Measurements from ENCODE around the gene ISM1.

ISM1 gene

GRCh38 chr20:13348311-13349234 lies 127.5 kb downstream of the ISM1 start:
- no peak for DNase-seq (ENCODE audit: low read depth in 2 of 2)

DNA sequence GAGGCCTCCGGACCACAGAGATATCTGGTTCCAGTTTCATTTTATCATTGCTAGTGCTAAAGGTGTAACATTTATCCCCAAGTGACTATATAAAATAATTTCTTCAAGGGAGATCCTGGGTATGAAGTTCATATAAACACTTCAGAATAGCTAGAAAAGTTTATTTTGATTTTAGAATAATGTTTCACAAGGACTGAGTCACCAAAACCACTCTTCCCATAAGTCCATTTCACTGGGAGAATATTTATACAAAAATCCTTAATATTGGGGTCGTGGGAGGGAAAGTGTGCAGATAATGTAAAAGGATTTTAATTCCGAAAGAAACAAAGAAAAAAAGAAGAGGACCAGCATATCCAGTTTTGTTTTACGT lies 128.1 kb downstream of the ISM1 start:
- no peak for DNase-seq (ENCODE audit: low read depth in 2 of 2)

Measured in stimulated activated CD8-positive, alpha-beta memory T cell treated with anti-CD3 and anti-CD28 coated beads, Interleukin-2, amount 100 ng/mL, for 1 hour (primary cell).